ENCODE measurements around the gene HSF2BP.

The HSF2BP gene

DNA sequence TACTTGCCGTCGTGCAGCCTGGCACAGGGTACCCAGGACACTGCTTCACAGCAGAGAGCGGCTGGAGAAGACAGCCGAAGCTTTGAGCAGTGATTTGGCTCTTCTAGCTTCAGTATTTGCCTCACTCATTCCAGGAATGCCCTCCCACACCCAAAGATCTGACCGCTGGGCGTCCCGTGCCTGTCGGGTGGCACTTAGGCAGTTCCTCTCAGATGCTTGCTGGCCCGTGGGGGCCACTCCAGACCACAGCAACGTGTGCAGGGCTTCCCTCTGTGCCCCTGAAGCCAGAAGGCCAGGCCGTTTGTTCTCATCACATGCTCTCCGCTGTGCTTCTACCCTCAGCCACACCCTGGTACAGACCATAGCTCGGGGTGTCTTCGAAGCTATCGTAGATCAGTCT is 17.1 kb upstream of the HSF2BP start:
- no peak for TF ChIP-seq CTCF (IDR thresholded peaks at IDR 0.05; ENCODE audit: control extremely low read depth, extremely low read depth, low read depth, missing control alignments)
- ChIA-PET CTCF (interaction anchor here (1.1 to 1.4 kb wide), 2 partner anchors 10 to 16 kb away, joined by 3 read pairs; no protein-coding TSS in a partner anchor), POLR2A (no interaction called here)
- DNase-seq (ENCODE audit: extremely low spot score), result no peak

DNA sequence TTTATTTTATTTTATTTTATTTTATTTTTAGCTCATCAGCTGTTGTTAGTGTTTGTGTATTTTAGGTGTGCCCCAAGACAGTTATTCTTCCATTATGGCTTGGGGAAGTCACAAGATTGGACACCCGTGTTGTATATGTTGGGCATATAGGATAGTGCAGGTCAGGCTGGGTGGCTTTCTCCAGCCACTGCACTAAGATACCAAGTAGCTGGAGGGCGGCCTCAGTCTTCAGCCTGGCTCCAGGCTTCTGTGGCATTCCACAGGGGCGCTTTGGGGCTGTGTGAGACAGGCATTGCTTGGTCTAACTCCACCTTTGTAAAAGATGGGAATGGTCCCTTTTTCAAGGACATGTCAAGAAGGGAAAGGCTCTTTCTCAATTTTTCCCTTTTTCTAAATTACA is 16.6 kb upstream of the HSF2BP start:
- ChIA-PET CTCF (interaction anchor here (1.1 kb wide), 1 partner anchor 16 kb away, joined by 3 read pairs; no protein-coding TSS in a partner anchor), POLR2A (no interaction called here)
- DNase-seq (ENCODE audit: extremely low spot score), result no peak
- TF ChIP-seq CTCF (IDR thresholded peaks at IDR 0.05; ENCODE audit: control extremely low read depth, extremely low read depth, low read depth, missing control alignments), result no peak

DNA sequence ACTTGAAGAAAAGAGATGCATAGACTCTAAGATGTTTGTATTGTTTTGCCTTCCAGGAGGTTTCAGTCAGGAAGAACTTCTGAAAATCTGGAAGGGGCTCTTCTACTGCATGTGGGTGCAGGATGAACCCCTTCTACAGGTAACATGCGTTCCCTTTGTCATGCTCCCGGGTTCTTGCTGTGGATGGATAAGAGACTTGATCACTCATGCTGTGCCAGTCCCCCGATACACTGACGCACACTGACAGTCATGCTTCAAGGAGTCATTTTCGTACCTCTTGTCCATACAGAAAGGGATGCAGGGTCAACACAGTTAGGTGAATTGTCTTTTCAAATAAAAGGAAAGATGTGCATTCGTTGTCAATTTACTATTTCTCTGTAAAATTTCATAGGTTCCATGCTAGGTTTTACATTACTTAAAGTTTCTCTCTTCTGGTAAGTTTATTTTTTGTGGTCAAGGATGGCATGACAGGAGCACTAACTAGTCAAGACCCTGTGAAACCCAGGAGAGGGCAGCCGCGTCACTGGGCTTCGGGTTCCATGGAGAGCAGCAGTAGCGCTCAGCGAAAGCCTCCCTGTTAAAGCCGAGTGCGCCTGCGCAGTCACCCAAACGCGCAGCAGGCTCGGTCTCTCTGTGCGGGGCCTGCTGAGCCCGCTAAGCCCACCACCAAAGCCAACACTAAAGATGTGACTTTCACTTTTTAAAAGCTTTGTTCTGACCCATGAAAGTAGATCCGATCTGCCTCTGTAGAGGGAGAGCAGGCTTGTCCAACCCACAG is 10.7 kb upstream of the HSF2BP start:
- DNase-seq (ENCODE audit: extremely low spot score), result no peak
- POLR2A ChIA-PET, result no interaction called here
- CTCF ChIA-PET, result interaction anchor here (1.3 kb wide), 1 partner anchor 8 kb away, joined by 4 read pairs; no protein-coding TSS in a partner anchor
- no peak for TF ChIP-seq CTCF (IDR thresholded peaks at IDR 0.05; ENCODE audit: control extremely low read depth, extremely low read depth, low read depth, missing control alignments)

- POLR2A ChIA-PET, result no interaction called here
- CTCF ChIA-PET, result no interaction called here
- TF ChIP-seq CTCF (IDR thresholded peaks at IDR 0.05; ENCODE audit: control extremely low read depth, extremely low read depth, low read depth, missing control alignments), result no peak
- no peak for DNase-seq (ENCODE audit: extremely low spot score)
Observed at GRCh38 chr21:43667191-43667904, 8.1 kb upstream of the HSF2BP start.

DNA sequence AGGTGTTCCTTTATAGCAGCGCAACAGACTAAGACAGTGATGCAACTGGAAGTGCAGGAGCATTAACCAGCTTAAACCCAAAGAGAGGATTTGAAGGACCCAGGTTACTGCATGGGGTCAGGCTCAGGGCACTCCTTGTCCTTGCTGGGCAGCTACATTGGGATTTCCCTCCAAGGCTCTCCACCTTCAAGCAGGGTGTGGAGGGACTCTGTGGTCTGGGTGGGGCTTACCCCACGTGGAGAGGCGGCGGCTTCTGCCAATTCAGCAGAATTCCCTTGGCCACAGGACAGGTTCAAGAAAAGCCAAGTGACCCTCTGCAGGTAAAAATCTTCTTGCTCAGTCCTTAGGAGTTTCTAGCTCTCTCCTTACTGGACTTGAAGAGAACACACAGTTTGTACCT is 6.6 kb upstream of the HSF2BP start:
- TF ChIP-seq CTCF (IDR thresholded peaks at IDR 0.05; ENCODE audit: control extremely low read depth, extremely low read depth, low read depth, missing control alignments), result no peak
- ChIA-PET POLR2A (no interaction called here), CTCF (no interaction called here)
- DNase-seq (ENCODE audit: extremely low spot score), result no peak

- ChIA-PET CTCF (no interaction called here), POLR2A (no interaction called here)
Observed at GRCh38 chr21:43664358-43664757, 5.1 kb upstream of the HSF2BP start.

More at GRCh38 chr21:43664358-43664757, 5.1 kb upstream of the HSF2BP start:
- no peak for TF ChIP-seq CTCF (IDR thresholded peaks at IDR 0.05; ENCODE audit: control extremely low read depth, extremely low read depth, low read depth, missing control alignments)
- no peak for DNase-seq (ENCODE audit: extremely low spot score)

Measured in GM10248 (cell line).